H1 (cell line): ENCODE data around the gene BBS9. TPM values are rescaled to one million over a fixed set of nuclear protein-coding genes. Genes with fewer than 3 reads are reported as not detected.

Experiments
- EP300 ChIP-seq, 2 experiments: IDR thresholded peaks; 1 replicate in 1 of 2; 2 replicates in 1 of 2; pipeline ENCODE4 v1.6.1; 2011 to 2012; ENCODE audit warnings: low read depth in 2 of 2, low read length in 2 of 2, mild to moderate bottlenecking in 2 of 2, borderline replicate concordance in 1 of 2, inconsistent platforms in 1 of 2, moderate library complexity in 1 of 2
- RNF2 ChIP-seq: fragments of 200-900, 300-1000 bp; sonication (generic); IDR thresholded peaks from 2 replicates; pipeline ENCODE4 v1.7.1; 2016; ENCODE audit warnings: borderline replicate concordance, low read depth, mild to moderate bottlenecking, antibody characterized with exemption, low read length; ENCODE audit not compliant: poor library complexity, severe bottlenecking; ENCODE audit errors: missing control alignments
- TAF7 ChIP-seq: optimal IDR thresholded peaks from 2 replicates; pipeline ENCODE3; 2011; ENCODE audit warnings: low read depth, mild to moderate bottlenecking, inconsistent platforms, low read length, moderate library complexity, borderline replicate concordance
- polyA plus RNA-seq, 7 experiments: library from polyadenylated mRNA; depleted of rRNA in 3 of 7; stranded (reverse) in 5 of 7; unstranded in 2 of 7; fragments of >200 nt in 5 of 7; fragments of 200-250 nt in 2 of 7; gene quantifications; 1 replicate in 5 of 7; 2 replicates in 1 of 7; 4 replicates in 1 of 7; pipeline versions ENCODE4 v1.2.1 to v1.2.3, GENCODE V29; 2011 to 2013; ENCODE audit warnings: missing spikeins in 2 of 7, mixed read lengths in 2 of 7
- total RNA-seq: library from RNA; stranded (reverse); fragmentation: NEBNext Ultra II Directional; extraction: Animal tissue kit (Norgen Biotek cat#: 25700); gene quantifications from 2 replicates; pipeline ENCODE4 v1.2.1, GENCODE V29; 2021
- TF ChIP-seq, protein P1 (sequence below): fragments of 300-600 bp; sonication (generic); IDR thresholded peaks from 2 replicates; pipeline ENCODE4 v1.7.1; 2012; ENCODE audit warnings: low read length, moderate library complexity, mild to moderate bottlenecking, inconsistent platforms; ENCODE audit not compliant: insufficient replicate concordance

Gene BBS9
- total and polyA plus RNA-seq, 2 of the 8 experiments (the other 6 are each of a cell fraction or from before 2014, with no cell fraction given) = 22.3 to 37.0 TPM

DNA sequence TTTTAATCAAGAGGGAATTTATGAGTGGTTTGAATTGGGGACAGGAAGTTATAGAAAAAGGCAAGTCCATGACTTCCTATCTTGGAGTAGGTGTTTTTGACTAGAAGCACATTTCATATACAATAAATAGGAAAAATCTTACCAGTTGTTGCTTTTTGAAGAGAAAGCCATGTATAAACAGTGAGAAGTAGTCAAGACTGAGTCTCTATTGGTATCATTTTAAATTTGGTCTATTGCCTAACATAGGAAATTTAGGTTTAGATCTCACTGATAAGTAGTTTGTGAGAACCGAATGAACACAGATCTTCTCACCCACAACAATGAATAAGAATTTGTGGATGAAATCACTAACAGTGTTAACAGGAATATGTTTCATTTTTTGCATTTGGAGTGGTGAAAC lies 387.2 kb downstream of the BBS9 start (continued):
- TF ChIP-seq, protein P1, sequence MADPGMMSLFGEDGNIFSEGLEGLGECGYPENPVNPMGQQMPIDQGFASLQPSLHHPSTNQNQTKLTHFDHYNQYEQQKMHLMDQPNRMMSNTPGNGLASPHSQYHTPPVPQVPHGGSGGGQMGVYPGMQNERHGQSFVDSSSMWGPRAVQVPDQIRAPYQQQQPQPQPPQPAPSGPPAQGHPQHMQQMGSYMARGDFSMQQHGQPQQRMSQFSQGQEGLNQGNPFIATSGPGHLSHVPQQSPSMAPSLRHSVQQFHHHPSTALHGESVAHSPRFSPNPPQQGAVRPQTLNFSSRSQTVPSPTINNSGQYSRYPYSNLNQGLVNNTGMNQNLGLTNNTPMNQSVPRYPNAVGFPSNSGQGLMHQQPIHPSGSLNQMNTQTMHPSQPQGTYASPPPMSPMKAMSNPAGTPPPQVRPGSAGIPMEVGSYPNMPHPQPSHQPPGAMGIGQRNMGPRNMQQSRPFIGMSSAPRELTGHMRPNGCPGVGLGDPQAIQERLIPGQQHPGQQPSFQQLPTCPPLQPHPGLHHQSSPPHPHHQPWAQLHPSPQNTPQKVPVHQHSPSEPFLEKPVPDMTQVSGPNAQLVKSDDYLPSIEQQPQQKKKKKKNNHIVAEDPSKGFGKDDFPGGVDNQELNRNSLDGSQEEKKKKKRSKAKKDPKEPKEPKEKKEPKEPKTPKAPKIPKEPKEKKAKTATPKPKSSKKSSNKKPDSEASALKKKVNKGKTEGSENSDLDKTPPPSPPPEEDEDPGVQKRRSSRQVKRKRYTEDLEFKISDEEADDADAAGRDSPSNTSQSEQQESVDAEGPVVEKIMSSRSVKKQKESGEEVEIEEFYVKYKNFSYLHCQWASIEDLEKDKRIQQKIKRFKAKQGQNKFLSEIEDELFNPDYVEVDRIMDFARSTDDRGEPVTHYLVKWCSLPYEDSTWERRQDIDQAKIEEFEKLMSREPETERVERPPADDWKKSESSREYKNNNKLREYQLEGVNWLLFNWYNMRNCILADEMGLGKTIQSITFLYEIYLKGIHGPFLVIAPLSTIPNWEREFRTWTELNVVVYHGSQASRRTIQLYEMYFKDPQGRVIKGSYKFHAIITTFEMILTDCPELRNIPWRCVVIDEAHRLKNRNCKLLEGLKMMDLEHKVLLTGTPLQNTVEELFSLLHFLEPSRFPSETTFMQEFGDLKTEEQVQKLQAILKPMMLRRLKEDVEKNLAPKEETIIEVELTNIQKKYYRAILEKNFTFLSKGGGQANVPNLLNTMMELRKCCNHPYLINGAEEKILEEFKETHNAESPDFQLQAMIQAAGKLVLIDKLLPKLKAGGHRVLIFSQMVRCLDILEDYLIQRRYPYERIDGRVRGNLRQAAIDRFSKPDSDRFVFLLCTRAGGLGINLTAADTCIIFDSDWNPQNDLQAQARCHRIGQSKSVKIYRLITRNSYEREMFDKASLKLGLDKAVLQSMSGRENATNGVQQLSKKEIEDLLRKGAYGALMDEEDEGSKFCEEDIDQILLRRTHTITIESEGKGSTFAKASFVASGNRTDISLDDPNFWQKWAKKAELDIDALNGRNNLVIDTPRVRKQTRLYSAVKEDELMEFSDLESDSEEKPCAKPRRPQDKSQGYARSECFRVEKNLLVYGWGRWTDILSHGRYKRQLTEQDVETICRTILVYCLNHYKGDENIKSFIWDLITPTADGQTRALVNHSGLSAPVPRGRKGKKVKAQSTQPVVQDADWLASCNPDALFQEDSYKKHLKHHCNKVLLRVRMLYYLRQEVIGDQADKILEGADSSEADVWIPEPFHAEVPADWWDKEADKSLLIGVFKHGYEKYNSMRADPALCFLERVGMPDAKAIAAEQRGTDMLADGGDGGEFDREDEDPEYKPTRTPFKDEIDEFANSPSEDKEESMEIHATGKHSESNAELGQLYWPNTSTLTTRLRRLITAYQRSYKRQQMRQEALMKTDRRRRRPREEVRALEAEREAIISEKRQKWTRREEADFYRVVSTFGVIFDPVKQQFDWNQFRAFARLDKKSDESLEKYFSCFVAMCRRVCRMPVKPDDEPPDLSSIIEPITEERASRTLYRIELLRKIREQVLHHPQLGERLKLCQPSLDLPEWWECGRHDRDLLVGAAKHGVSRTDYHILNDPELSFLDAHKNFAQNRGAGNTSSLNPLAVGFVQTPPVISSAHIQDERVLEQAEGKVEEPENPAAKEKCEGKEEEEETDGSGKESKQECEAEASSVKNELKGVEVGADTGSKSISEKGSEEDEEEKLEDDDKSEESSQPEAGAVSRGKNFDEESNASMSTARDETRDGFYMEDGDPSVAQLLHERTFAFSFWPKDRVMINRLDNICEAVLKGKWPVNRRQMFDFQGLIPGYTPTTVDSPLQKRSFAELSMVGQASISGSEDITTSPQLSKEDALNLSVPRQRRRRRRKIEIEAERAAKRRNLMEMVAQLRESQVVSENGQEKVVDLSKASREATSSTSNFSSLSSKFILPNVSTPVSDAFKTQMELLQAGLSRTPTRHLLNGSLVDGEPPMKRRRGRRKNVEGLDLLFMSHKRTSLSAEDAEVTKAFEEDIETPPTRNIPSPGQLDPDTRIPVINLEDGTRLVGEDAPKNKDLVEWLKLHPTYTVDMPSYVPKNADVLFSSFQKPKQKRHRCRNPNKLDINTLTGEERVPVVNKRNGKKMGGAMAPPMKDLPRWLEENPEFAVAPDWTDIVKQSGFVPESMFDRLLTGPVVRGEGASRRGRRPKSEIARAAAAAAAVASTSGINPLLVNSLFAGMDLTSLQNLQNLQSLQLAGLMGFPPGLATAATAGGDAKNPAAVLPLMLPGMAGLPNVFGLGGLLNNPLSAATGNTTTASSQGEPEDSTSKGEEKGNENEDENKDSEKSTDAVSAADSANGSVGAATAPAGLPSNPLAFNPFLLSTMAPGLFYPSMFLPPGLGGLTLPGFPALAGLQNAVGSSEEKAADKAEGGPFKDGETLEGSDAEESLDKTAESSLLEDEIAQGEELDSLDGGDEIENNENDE = no peak
- no peak for TF ChIP-seq TAF7
- no peak for TF ChIP-seq RNF2
- no peak for TF ChIP-seq EP300 (IDR thresholded peaks at IDR 0.05; ENCODE audit: borderline replicate concordance in 1 of 2, low read depth in 2 of 2, low read length in 2 of 2)
